Thyroid gland (tissue), 4 donors: ENCODE results near the gene GUK1.

Source experiments
- CTCF ChIP-seq, 6 experiments: fragments of 200-600 bp in 3 of 6; fragments of 450-650 bp in 3 of 6; sonication (generic) in 3 of 6; IDR thresholded peaks; one replicate each; pipeline ENCODE4 v1.5.1; 2016 to 2019; ENCODE audit warnings: antibody characterized with exemption in 6 of 6, mild to moderate bottlenecking in 2 of 6, inconsistent platforms in 1 of 6, moderate library complexity in 1 of 6
- POLR2A ChIP-seq, 2 donors: fragments of 450-650 bp; IDR thresholded peaks; one replicate each; pipeline ENCODE4 v1.6.1; 2017; ENCODE audit warnings: antibody characterized with exemption in 2 of 2, mild to moderate bottlenecking in 2 of 2, moderate library complexity in 1 of 2

GRCh38 chr1:228177183-228177475 is 37.0 kb downstream of the GUK1 start:
- TF ChIP-seq CTCF (IDR thresholded peaks at IDR 0.05) (no peak), POLR2A (IDR thresholded peaks at IDR 0.05) (no peak)
